RPMI8226 (cell line): ENCODE data around the gene SOX21.
"Not testable (repeated sequence)": the region's sequence is repeated elsewhere in the genome, so short reads cannot be mapped to it uniquely, and the experiment has no call there.

ENCODE experiments used
- DNase-seq: peaks from one replicate; pipeline ENCODE4 v3.0.0-alpha.2; 2015

The SOX21 gene

GRCh38 chr13:94712287-94712811 lies at the start of gene SOX21:
SOX21 (minus strand) TSS chr13:94712545; CDS start chr13:94712049, 496 bp downstream.
- no peak for DNase-seq

GRCh38 chr13:94761407-94761806 lies 49.1 kb upstream of the SOX21 start:
- no peak for DNase-seq

GRCh38 chr13:94759120-94759728 lies 46.9 kb upstream of the SOX21 start:
- no peak for DNase-seq

DNA sequence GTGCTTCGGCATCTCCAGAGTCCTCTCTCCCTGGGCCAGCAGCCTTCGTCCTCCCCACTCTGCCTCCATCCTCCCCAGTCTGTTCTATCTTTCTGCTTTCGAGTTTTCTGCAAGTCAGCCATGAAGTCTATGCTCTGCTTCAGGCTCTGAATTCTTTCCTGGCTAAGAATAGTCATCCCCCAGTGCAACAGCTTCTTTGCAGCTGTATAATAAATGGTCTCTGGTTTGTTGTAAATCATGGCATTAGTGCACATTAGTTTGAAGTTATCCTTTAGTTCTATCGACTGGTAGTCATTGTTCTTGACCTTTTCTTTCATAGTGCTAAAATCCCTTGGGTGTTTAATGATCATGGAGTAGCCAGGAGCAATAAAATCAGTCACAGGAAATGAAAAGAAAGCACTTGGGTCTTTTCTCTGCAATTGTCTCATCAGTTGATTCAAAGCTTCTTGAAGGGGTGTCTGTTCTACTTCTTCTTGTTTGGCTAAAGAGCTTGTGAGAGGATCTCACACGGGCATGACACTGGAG lies 46.2 kb upstream of the SOX21 start:
- no peak for DNase-seq

GRCh38 chr13:94753327-94753726 lies 41.0 kb upstream of the SOX21 start:
- no peak for DNase-seq

- no peak for DNase-seq
Observed at GRCh38 chr13:94749162-94749561, 36.8 kb upstream of the SOX21 start.

GRCh38 chr13:94739235-94739634 lies 26.9 kb upstream of the SOX21 start:
- DNase-seq, result no peak

DNA sequence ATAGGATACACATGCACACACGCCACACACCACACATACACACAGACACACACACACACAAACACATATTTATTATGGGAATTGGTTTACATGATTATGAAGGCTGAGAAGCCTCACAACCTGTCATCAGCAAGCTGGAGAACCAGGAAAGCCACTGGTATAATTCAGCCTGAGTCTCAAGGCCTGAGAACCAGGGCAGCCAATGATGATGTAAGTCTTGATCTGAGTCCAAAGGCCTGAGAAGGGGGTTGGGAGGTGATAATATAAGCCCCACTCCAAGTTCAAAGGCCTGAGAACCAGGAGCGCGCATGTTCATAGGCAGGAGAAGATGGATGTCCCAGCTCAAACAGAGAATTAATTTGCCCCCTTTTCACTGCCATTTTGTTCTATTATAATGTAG lies 18.7 kb upstream of the SOX21 start:
- no peak for DNase-seq

DNA sequence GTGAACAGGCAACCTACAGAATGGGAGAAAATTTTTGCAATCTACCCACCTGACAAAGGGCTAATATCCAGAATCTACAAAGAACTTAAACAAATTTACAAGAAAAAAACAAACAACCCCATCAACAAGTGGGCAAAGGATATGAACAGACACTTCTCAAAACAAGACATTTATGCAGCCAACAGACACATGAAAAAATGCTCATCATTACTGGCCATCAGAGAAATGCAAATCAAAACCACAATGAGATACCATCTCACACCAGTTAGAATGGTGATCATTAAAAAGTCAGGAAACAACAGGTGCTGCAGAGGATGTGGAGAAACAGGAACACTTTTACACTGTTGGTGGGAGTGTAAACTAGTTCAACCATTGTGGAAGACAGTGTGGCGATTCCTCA lies 17.6 kb upstream of the SOX21 start:
- not testable (repeated sequence) for DNase-seq

- DNase-seq, result no peak
Observed at GRCh38 chr13:94726425-94726824, 14.1 kb upstream of the SOX21 start.

DNA sequence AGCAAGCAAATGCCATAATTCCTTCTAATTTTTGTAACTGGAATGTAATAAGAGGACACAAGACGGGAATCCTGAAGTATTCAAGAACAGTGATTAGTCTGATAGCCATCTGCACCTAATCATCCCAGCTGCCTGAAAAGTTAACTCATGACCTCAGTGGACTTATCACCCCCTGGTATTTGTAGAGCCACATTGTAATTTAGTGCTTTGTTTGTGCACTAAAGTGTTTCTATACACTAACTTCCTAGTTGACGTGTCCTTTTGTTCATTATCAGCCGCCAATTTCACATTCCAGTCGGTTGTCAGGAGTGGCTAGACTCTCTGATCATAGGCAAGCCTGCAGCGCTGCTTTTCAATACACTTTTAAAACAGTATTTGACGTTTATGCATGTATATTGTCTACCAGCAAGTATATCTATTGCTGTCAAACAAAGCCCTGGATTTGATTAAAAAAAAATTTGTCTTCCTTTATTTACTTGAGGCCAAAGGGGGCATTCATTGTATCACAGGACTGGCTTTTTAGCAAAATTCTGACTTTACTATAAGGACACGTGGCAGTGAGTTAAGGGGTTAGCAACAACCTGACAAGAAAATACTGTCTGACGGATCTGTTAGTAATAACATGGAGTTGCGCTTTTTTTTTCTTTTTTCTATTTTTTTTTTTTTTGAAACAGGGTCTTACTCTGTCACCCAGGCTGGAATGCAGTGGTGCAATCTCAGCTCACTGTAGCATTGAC lies 10.4 kb upstream of the SOX21 start:
- DNase-seq, result no peak

DNA sequence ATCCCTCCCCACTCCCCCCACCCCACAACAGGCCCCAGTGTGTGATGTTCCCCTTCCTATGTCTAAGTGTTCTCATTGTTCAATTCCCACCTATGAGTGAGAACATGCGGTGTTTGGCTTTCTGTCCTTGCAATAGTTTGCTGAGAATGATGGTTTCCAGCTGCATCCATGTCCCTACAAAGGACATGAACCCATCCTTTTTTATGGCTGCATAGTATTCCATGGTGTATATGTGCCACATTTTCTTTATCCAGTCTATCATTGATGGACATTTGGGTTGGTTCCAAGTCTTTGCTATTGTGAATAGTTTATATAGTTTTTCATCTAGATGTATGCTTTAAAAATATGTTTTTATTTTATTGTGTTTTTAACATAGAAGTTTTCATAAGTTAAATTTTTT lies 6.4 kb upstream of the SOX21 start:
- not testable (repeated sequence) for DNase-seq

GRCh38 chr13:94717916-94718315 lies 5.6 kb upstream of the SOX21 start:
- no peak for DNase-seq

GRCh38 chr13:94716016-94716415 lies 3.7 kb upstream of the SOX21 start:
- no peak for DNase-seq

DNA sequence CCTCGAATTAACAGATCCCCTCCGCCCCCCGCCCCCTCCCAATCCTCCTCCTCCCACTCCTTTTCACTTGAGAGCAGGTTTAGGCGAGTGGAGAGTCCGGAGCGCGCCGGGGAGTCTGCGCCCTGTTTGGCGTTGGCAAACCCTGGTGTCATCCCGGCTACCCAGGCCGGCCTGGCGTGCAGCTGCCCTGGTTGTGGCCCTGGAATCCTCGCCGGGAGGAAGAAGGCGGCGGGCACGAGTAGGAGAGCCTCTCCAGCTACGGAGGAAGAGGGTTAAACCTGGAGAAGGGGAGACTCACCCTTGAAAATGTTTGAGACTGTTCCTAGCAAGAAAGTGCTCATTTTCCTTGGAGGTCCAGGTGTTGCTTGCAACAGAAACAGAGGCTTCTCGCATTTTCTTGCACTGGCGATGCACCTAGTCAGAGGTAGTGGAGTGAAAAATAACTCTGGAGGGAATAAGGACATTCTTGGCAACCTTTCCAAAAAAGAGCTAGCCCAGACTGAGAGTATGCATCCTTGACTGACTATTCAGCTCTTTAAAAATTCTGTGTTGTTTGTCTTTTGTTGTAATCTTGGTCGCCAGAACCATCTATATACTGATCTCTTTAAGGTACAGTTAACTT lies 1.3 kb upstream of the SOX21 start:
- DNase-seq, result no peak

DNA sequence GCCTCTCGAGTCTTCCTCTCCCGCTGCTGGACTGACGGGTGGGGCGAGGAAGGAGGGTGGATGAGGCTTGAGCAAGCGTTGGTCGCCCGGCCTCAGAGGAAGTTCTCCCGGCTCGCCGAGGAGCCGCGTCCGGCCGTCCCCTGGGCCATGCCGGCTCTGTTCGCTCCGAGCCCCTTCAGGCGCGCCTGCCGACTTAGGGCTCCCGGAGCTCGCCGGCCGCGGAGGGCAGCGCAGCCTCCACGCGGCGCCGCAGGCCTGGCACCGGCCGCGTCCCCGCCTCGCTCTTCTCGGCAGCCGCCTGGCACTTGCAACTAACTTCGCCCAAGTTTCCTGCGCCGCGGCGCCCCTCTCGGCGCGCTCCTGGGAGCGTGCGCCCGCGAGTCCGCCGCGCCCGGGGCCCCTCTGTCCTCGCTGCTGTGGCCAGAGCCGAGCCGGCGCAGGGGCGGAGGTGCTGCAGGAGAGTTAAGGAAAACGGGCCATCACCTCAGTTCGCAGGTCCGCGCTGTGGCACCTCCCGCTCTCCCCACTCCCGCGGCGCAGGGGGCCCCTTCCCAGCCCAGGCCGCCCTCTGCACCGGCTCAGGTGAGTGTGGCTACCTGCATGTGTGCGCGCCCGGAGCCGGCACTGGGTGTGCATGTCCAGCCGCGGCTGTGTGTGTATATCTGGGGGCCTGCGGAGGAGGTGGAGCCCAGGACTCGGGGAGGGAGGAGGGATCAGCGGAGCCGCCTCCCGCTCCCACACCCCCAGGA lies 641 bp upstream of the SOX21 start:
- DNase-seq, result no peak

GRCh38 chr13:94711561-94712286 lies 621 bp downstream of the SOX21 start:
- no peak for DNase-seq

- no peak for DNase-seq
Observed at GRCh38 chr13:94710881-94711560, 1.3 kb downstream of the SOX21 start.

DNA sequence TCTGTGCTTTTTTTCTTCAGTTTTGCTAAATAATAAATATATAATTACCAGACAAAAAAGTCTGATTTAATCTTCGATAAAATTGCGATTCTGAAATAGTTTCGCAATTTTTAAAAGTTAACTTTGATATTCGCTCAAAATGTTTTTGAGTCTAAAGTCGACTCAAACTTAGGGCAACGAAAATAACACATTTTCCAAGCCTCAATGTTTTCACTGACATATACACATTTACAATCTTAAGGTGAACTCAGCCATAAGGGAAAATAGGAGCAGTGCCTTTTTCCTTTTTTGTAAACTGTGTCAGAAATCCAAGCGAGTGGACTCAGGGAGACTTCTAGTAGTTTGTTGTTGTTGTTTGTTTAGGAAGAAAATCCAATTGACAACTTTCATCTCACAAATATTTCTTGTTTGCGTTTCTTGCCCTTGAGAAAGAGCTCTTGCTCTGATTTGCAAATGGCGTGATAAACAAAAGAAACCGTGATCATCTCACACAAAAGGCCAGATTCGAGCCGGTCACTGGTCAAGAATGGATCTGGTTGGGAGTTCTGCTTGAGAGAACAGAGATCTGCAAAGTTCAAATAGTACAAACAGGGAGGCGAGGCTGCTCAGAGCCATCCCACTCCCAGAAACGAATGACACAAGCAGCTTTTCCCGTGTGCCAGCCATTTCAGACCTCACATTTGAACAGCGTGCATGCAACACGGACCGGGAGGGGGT lies 2.1 kb downstream of the SOX21 start:
- DNase-seq, result no peak

GRCh38 chr13:94709001-94709834 lies 3.1 kb downstream of the SOX21 start:
- no peak for DNase-seq
